Right lobe of liver (tissue), 6 donors: ENCODE data around the gene MED9. TPM values are rescaled to one million over a fixed set of nuclear protein-coding genes. Genes with fewer than 3 reads are reported as not detected.

Experiments used
- ATAC-seq, 4 donors: fragments of 200-7000 bp; cut with Tn5 transposase; one replicate each; pipeline ENCODE4 v1.9.1; 2020; ENCODE audit warnings: mild to moderate bottlenecking in 4 of 4, moderate library complexity in 4 of 4
- DNase-seq, 3 donors: peaks; one replicate each; pipeline ENCODE4 v3.0.0-alpha.2; 2020
- H3K27ac ChIP-seq, 3 donors: fragments of 200-600 bp; one replicate each; pipeline ENCODE4 v1.8.0; 2022
- H3K27me3 ChIP-seq, 2 donors: fragments of 200-600 bp; one replicate each; pipeline ENCODE4 v1.8.0; 2022
- H3K36me3 ChIP-seq, 4 donors: fragments of 200-600 bp; sonication (generic) in 1 of 4; one replicate each; pipeline versions ENCODE4 v1.5.1 to v1.8.0; 2017 to 2022; ENCODE audit warnings: control low read depth in 1 of 4
- H3K4me1 ChIP-seq, 4 donors: fragments of 200-600 bp; sonication (generic) in 1 of 4; one replicate each; pipeline versions ENCODE4 v1.5.1 to v1.8.0; 2017 to 2022; ENCODE audit warnings: control low read depth in 1 of 4
- H3K4me3 ChIP-seq, 3 donors: fragments of 200-600 bp; one replicate each; pipeline ENCODE4 v1.8.0; 2022
- H3K9me3 ChIP-seq, 4 donors: fragments of 200-600 bp; sonication (generic) in 1 of 4; one replicate each; pipeline versions ENCODE4 v1.5.1 to v1.8.0; 2017 to 2022; ENCODE audit warnings: control low read depth in 1 of 4
- POLR2A ChIP-seq: fragments of 450-650 bp; IDR thresholded peaks from one replicate; pipeline ENCODE4 v1.6.1; 2017; ENCODE audit warnings: antibody characterized with exemption, mild to moderate bottlenecking
- WGBS: methylation state at CpG from one replicate; pipeline ENCODE4 v1.1.6; 2018; ENCODE audit warnings: low coverage, low lambda C conversion rate; ENCODE audit not compliant: insufficient coverage; ENCODE audit errors: missing lambda C conversion rate; 5-methylcytosine and 5-hydroxymethylcytosine counted together
- intact Hi-C, 2 donors: fragments of 100-400 bp; cut with DNase I; formaldehyde crosslinking; loops; one replicate each; pipeline versions ENCODE4 v1.11.2 to v1.14.1; 2022
- total RNA-seq, 6 experiments: library from RNA; depleted of rRNA in 2 of 6; stranded (reverse); fragments of >200 nt in 2 of 6; fragmentation: NEBNext Ultra II Directional in 3 of 6; extraction: Animal tissue kit (Norgen Biotek cat#: 25700) in 3 of 6; gene quantifications; one replicate each; pipeline versions ENCODE4 v1.1.0 to v1.2.4, GENCODE V29; 2016 to 2023
- TF ChIP-seq, protein P1 (sequence below), 4 donors: fragments of 200-600 bp in 3 of 4; fragments of 450-650 bp in 1 of 4; IDR thresholded peaks; one replicate each; pipeline versions ENCODE4 v1.5.1 to v1.8.0; 2016 to 2022; ENCODE audit warnings: antibody characterized with exemption in 4 of 4, mild to moderate bottlenecking in 2 of 4
- donor health status: DM: no; HTN: yes; CAD: no.
- donor health status: DM: no; HTN: no; CAD: no.
- donor health status: DM: no; HTN: no; CAD: no.
- donor health status: DM: no; HTN: yes; CAD: no.
- donor health status: DM: no; HTN: yes; CAD: no.

Gene MED9
- total RNA-seq, 6 experiments from 2014 or later: 5.7 to 24.4 (median 12.4) TPM

DNA sequence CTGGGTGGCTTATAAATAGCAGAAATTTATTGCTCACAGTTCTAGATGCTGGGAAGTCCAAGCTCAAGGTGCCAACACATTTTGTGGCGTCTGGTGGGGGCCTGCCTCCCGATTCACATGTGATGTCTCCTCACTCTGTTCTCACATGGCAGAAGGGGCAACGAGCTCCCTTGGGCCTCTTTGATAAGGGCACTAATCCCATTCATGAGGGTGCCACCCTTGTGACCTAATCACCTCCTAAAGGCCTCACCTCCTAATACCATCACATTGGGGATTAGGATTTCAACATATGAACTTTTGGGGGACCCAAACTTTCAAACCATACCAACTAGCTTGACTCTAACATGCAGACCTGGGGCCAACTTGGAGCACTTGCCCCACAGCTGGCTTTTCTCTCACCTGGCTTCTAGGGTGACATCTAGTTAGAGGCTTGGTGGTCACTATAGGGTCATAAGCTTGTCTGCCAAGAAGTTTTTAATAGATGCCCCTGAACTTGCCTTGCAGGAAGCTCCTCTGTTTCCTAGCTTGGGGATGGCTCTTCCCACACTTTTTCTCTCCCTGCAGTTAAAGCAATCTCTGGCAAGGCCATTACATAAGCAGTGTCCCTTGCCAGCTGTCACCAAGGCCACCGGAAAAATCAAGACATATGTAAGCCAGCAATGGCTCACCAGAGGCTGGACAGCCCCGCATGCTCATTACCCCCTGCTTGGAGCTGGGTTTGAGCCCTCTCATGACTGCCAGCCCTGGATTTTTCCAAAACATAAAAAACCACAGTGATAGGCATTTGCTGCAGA is 8.4 kb upstream of the MED9 start:
- Histone ChIP-seq H3K4me3 (no peak overlapping the region), H3K4me1 (no peaks in the 10 kb centered on the region), H3K27me3 (no peaks in the 10 kb centered on the region), H3K36me3 (no peaks in the 10 kb centered on the region), H3K27ac (no peak overlapping the region), H3K9me3 (no peaks in the 10 kb centered on the region)
- WGBS: 37% methylated on average over 3 of the region's 5 CpGs
- intact Hi-C loops: no loop called here
- DNase-seq (no peak), ATAC-seq (peak; percentile 51 to 86 (median 64))
- TF ChIP-seq, protein P1, sequence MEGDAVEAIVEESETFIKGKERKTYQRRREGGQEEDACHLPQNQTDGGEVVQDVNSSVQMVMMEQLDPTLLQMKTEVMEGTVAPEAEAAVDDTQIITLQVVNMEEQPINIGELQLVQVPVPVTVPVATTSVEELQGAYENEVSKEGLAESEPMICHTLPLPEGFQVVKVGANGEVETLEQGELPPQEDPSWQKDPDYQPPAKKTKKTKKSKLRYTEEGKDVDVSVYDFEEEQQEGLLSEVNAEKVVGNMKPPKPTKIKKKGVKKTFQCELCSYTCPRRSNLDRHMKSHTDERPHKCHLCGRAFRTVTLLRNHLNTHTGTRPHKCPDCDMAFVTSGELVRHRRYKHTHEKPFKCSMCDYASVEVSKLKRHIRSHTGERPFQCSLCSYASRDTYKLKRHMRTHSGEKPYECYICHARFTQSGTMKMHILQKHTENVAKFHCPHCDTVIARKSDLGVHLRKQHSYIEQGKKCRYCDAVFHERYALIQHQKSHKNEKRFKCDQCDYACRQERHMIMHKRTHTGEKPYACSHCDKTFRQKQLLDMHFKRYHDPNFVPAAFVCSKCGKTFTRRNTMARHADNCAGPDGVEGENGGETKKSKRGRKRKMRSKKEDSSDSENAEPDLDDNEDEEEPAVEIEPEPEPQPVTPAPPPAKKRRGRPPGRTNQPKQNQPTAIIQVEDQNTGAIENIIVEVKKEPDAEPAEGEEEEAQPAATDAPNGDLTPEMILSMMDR (IDR thresholded peaks at IDR 0.05): no peak
- TF ChIP-seq POLR2A: no peak

DNA sequence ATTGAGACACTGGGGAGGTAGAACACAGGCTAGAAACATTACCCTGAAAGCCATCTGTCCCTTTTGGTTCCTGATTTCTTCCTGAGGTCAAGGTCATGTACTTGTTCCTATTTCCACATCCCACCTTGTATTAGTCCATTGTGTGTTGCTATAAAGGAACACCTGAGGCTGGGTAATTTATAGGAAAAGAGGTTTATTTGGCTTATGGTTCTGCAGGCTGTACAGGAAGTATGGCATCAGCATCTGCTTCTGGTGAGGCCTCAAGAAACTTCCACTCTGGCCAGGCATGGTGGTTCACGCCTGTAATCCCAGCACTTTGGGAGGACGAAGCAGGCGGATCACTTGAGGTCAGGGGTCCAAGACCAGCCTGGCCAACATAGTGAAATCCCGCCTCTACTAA is 7.4 kb upstream of the MED9 start:
- no peak for ATAC-seq
- intact Hi-C loops: no loop called here
- Histone ChIP-seq H3K27ac (no peak overlapping the region), H3K36me3 (no peaks in the 10 kb centered on the region), H3K4me3 (no peak overlapping the region), H3K4me1 (no peaks in the 10 kb centered on the region), H3K9me3 (no peaks in the 10 kb centered on the region), H3K27me3 (no peaks in the 10 kb centered on the region)
- 95% methylated on average over 4 of the region's 4 CpGs for WGBS
- TF ChIP-seq POLR2A: no peak
- TF ChIP-seq, protein P1 (IDR thresholded peaks at IDR 0.05): no peak
- DNase-seq: no peak

DNA sequence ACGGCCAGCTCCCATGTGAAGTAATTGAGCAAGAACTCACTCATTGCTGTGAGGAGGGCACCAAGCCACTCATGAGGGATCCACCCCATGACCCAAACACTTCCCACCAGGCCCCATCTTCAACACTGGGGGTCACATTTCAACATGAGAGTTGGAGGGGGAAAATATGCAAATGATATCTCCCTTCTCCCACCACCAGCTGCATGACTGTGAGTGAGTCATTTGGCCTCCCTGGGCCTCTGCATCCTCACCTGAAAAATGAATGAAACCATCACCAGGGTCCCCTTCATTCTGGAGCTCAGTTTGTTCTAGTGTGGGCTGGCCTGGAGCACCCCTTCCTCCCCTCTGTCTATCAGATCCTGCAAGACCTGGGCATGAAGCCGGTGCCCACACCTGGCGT is 6.8 kb upstream of the MED9 start:
- H3K27me3 ChIP-seq: no peaks in the 10 kb centered on the region
- H3K9me3 ChIP-seq: no peaks in the 10 kb centered on the region
- intact Hi-C loops: no loop called here
- 63% methylated on average over 1 of the region's 3 CpGs for WGBS
- H3K4me3 ChIP-seq: no peak overlapping the region
- no peaks in the 10 kb centered on the region for H3K36me3 ChIP-seq
- TF ChIP-seq, protein P1 (IDR thresholded peaks at IDR 0.05): no peak
- TF ChIP-seq POLR2A: no peak
- no peak for DNase-seq
- H3K4me1 ChIP-seq: no peaks in the 10 kb centered on the region
- no peak overlapping the region for H3K27ac ChIP-seq
- ATAC-seq: no peak

DNA sequence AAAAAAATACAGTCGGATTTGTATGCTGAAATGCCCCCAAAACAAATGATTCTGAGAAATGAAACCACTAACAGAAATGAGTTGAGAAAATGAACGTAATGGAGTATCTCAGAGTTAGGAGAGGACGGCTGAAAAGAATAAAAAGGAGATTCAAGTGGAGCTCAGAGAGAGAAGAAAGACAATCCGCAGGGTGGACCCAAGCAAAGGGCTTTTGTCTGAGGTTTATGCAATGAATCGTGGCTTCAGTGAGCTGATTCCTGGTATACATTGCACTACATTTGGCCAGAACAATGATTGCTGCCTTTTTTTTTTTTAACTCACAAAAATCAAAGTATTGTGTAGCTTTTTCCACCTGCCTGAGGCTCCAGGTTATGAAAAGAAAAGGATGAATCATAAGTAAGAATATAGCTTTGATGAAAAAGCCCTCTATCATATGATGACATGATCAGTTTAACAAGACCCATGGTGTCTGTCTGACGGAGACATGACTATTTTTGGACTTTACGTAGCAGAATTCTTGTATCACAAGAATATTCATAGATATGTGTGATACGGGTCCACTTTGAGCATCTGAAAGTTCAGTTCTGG is 4.4 kb upstream of the MED9 start:
- H3K27me3 ChIP-seq: no peaks in the 10 kb centered on the region
- H3K27ac ChIP-seq: no peak overlapping the region
- no peak overlapping the region for H3K4me3 ChIP-seq
- no peaks in the 10 kb centered on the region for H3K36me3 ChIP-seq
- DNase-seq: no peak
- no peak for ATAC-seq
- intact Hi-C loops: no loop called here
- H3K4me1 ChIP-seq: peaks cover 0 to under 1% (median 0%) of the 10 kb centered on the region in 4 donors
- H3K9me3 ChIP-seq: no peaks in the 10 kb centered on the region
- no peak for TF ChIP-seq POLR2A
- TF ChIP-seq, protein P1 (IDR thresholded peaks at IDR 0.05): no peak
- WGBS: 49% methylated on average over 8 of the region's 8 CpGs
